Measurements from ENCODE around the gene EFCAB14. TPM values are rescaled to one million over a fixed set of nuclear protein-coding genes. Genes with fewer than 3 reads are reported as not detected.

Gene EFCAB14
- total and polyA plus RNA-seq, 2 of the 8 experiments (the other 6 are each of a cell fraction or from before 2014, with no cell fraction given) = 19.4 to 40.4 TPM

- FAIRE-seq = no peak
- WGBS, 2 experiments (ENCODE audit: extremely low coverage in 1 of 2, insufficient coverage in 1 of 2, insufficient read length in 1 of 2, insufficient replicate concordance in 2 of 2, low coverage in 1 of 2, low lambda C conversion rate in 2 of 2, missing lambda C conversion rate in 1 of 2) = 42% methylated on average over 2 of the region's 2 CpGs; no CpG with 5 or more reads in 1 of the 2 experiments
- no peak overlapping the region for H3K4ac ChIP-seq (replicated peaks; ENCODE audit: insufficient read length, low read depth, low read length)
These were observed 81.3 kb downstream of the EFCAB14 start for GRCh38 chr1:46637444-46638083.

More at GRCh38 chr1:46637444-46638083, 81.3 kb downstream of the EFCAB14 start:
- H3K79me1 ChIP-seq (ENCODE audit: low read depth, low read length) = no peaks in the 10 kb centered on the region
- no peak overlapping the region for H2BK15ac ChIP-seq (ENCODE audit: low read length)
- H2BK5ac ChIP-seq (ENCODE audit: low read depth, low read length) = no peak overlapping the region
- no peak overlapping the region for H2BK20ac ChIP-seq (ENCODE audit: low read length)
- DNase-seq (ENCODE audit: low read depth in 1 of 2, low spot score in 2 of 2) = no peak
- H3K14ac ChIP-seq (ENCODE audit: insufficient read length) = no peak overlapping the region
- ChIA-PET CTCF (ENCODE audit: partially characterized antibody) (interaction anchor here (0.7 to 10.9 kb wide), 2 partner anchors 18 to 92 kb away, joined by 4 to 78 read pairs; partner anchors contain the start of gene MOB3C), POLR2A (ENCODE audit: partially characterized antibody) (interaction anchor here (1.4 kb wide), 1 partner anchor 13 kb away, joined by 5 read pairs; no protein-coding TSS in a partner anchor)
- H3K23me2 ChIP-seq (ENCODE audit: low read depth, low read length) = no peaks in the 10 kb centered on the region
- no peak overlapping the region for H2AFZ ChIP-seq (ENCODE audit: low read length)
- H4K8ac ChIP-seq (ENCODE audit: extremely low read depth, insufficient read depth, low read length) = no peak overlapping the region
- no peak overlapping the region for H3K56ac ChIP-seq (replicated peaks; ENCODE audit: insufficient read length, low read depth, low read length)
- no peaks in the 10 kb centered on the region for H3K4me1 ChIP-seq (replicated peaks in 1 of 4; ENCODE audit: control insufficient read depth in 3 of 4, insufficient read depth in 4 of 4, low read length in 3 of 4)
- H3K18ac ChIP-seq (ENCODE audit: extremely low read depth, low read length) = no peak overlapping the region
- H2BK120ac ChIP-seq (replicated peaks; ENCODE audit: low read depth, low read length) = no peak overlapping the region
- no peaks in the 10 kb centered on the region for H3K9me3 ChIP-seq (ENCODE audit: insufficient read depth in 2 of 2, low read depth in 1 of 2, low read length in 1 of 2)
- no peak overlapping the region for H4K91ac ChIP-seq (replicated peaks; ENCODE audit: insufficient read length, low read length)
- no peaks in the 10 kb centered on the region for H4K20me1 ChIP-seq (replicated peaks in 1 of 2; ENCODE audit: control insufficient read depth in 1 of 2, insufficient read depth in 2 of 2, low read length in 2 of 2)
- no peak overlapping the region for H3K27ac ChIP-seq (ENCODE audit: low read depth, low read length)
- no peak overlapping the region for H2AK5ac ChIP-seq (ENCODE audit: low read depth, low read length)
- H4K5ac ChIP-seq (ENCODE audit: insufficient read length, low read depth, low read length) = no peak overlapping the region
- no peak overlapping the region for H3K9ac ChIP-seq (replicated peaks in 1 of 4; ENCODE audit: extremely low read depth in 1 of 4, low read depth in 3 of 4, low read length in 3 of 4)
- no peaks in the 10 kb centered on the region for H3K79me2 ChIP-seq (ENCODE audit: control insufficient read depth in 1 of 2, insufficient read depth in 2 of 2, low read length in 2 of 2)
- no peak for TF ChIP-seq SRF (IDR thresholded peaks at IDR 0.05; ENCODE audit: low read depth, low read length)
- no peak for TF ChIP-seq CHD1 (IDR thresholded peaks at IDR 0.05; ENCODE audit: low read depth, low read length)
- TF ChIP-seq, protein P1, sequence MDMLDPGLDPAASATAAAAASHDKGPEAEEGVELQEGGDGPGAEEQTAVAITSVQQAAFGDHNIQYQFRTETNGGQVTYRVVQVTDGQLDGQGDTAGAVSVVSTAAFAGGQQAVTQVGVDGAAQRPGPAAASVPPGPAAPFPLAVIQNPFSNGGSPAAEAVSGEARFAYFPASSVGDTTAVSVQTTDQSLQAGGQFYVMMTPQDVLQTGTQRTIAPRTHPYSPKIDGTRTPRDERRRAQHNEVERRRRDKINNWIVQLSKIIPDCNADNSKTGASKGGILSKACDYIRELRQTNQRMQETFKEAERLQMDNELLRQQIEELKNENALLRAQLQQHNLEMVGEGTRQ (IDR thresholded peaks at IDR 0.05; ENCODE audit: low read length) = no peak
- no peak for TF ChIP-seq POU5F1 (IDR thresholded peaks at IDR 0.05; ENCODE audit: low read depth, low read length)
- TF ChIP-seq RXRA (IDR thresholded peaks at IDR 0.05; ENCODE audit: insufficient read depth, low read depth, low read length) = no peak
- no peak for TF ChIP-seq SP4 (IDR thresholded peaks at IDR 0.05; ENCODE audit: low read length)
- no peak for TF ChIP-seq ASH2L (IDR thresholded peaks at IDR 0.05; ENCODE audit: low read length)
- no peak for TF ChIP-seq POLR2A (IDR thresholded peaks at IDR 0.05; ENCODE audit: control extremely low read depth in 1 of 2, low read depth in 2 of 2, low read length in 2 of 2)
- no peak for TF ChIP-seq E2F6 (IDR thresholded peaks at IDR 0.05)
- TF ChIP-seq PHF8 (conservative IDR thresholded peaks at IDR 0.05; ENCODE audit: low read depth, low read length) = no peak
- TF ChIP-seq JUND (IDR thresholded peaks at IDR 0.05; ENCODE audit: low read length) = no peak
- no peak for TF ChIP-seq CBX5 (IDR thresholded peaks at IDR 0.05; ENCODE audit: low read depth, low read length)
- H3K36me3 ChIP-seq (ENCODE audit: control insufficient read depth in 2 of 4, insufficient read depth in 4 of 4, low read length in 3 of 4) = peaks cover 0 to 21% (median 8%) of the 10 kb centered on the region in 4 experiments; a peak in 6 of 8 replicates
- H3K4me3 ChIP-seq (ENCODE audit: extremely low read depth in 1 of 4, insufficient read depth in 2 of 4, low read depth in 3 of 4, low read length in 4 of 4) = no peak overlapping the region
- H2BK12ac ChIP-seq (ENCODE audit: low read depth, low read length) = no peak overlapping the region
- H3K27me3 ChIP-seq (replicated peaks in 1 of 4; ENCODE audit: control insufficient read depth in 3 of 4, extremely low read depth in 1 of 4, insufficient read depth in 3 of 4, low read length in 3 of 4) = no peaks in the 10 kb centered on the region
- no peak overlapping the region for H3K23ac ChIP-seq (ENCODE audit: insufficient read length)
- no peak overlapping the region for H3K4me2 ChIP-seq (ENCODE audit: insufficient read depth in 1 of 2, low read depth in 2 of 2, low read length in 2 of 2)
